Hematopoietic multipotent progenitor cell treated with erythropoietin and hydrocortisone succinate and interleukin-3 and kit ligand, for 4 days (in vitro differentiated cells): ENCODE measurements around the gene PPP2R2D.

ENCODE experiments used
- DNase-seq: peaks from one replicate; pipeline ENCODE4 v3.0.0-alpha.2; 2015

Gene PPP2R2D

GRCh38 chr10:131900350-131901152 is at the start of gene PPP2R2D:
Gene PPP2R2D, plus strand, starts transcription at chr10:131901008. Its CDS starts 141 bp downstream, at chr10:131901149.
- peak; percentile 97 for DNase-seq

GRCh38 chr10:131851346-131851745 is 49.5 kb upstream of the PPP2R2D start:
- peak; percentile 29 for DNase-seq

DNA sequence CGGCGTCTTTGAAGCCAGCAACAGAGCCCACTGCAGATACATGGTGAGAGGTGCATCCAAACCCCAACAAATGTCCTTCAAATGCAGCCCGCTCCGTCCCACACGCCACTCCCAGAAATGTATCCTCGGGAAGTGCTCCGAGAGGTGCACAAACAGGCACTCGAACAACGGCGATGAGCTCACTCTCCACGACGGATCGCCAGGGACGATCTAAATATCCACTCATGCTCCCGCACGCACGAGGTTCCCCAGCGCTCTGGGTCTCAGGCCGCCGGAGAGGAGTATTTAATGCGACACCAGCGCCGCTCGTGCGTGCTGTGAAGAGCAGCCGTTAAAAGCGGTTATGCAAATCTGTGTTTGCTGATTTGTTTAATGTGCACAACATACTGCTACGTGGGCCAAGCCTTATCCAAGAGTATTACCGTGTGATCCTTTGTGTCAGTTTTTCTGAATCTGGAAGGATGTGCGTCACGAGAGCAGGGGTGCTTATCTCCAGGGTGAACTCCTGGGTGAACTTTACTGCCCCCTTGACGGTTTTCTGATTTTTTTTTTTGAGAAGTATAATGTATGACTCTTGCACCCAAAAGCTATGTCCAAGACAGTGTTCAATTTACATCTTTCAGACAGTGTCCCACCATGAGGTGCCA is 48.5 kb upstream of the PPP2R2D start:
- no peak for DNase-seq

DNA sequence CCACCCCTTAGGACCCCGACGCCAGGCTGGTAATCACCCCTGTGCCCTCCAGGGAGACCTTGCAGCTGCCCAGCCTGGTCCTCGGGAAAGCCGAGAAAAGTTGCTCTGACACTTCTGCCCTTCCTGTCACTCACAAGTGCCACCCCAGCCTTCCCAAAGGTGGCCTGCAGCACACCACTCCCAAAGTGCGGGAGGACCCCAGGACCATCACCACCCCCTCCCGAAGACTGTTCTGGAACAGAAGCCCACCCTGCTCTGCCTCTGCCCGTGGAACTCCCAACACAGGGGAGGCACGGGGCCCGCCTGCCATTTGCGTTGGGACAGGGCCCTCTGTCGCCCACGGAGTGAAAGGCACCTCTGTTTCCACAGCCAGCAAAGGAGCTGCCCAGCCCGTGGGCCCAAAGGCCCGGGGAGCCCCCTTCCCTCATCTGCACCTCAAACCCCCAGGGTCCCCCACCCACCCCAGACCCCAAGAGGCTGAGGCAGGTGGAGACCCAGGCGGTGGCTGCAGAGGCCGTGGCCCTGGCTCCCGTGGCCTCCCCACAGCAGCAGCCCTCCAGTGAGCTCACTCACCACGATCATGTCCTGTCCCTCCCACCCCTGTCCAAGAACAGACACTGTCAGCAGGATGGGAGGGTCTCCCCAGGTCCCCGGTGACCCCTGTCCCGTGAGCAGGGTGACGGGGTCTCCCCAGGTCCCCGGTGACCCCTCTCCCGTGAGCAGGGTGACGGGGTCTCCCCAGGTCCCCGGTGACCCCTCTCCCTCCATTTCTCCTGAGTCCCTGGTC is 47.8 kb upstream of the PPP2R2D start:
- no peak for DNase-seq

DNA sequence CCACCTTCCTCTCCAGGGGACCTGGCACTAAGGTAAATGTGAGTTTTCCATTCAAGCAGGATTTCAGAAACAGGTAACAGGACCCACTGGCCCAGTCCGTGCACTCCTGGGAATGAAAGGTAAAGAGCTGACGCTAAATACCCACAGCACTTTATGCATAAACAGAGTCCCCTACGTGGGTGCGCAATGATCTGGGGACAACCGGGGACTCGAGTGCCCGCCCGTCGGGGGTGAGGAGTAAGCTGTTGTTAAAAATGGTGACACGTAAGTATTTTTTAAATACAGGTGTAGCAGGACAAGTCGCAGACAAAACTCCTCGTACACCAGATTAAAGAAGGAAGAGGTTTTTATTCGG is 47.2 kb upstream of the PPP2R2D start:
- no peak for DNase-seq

DNA sequence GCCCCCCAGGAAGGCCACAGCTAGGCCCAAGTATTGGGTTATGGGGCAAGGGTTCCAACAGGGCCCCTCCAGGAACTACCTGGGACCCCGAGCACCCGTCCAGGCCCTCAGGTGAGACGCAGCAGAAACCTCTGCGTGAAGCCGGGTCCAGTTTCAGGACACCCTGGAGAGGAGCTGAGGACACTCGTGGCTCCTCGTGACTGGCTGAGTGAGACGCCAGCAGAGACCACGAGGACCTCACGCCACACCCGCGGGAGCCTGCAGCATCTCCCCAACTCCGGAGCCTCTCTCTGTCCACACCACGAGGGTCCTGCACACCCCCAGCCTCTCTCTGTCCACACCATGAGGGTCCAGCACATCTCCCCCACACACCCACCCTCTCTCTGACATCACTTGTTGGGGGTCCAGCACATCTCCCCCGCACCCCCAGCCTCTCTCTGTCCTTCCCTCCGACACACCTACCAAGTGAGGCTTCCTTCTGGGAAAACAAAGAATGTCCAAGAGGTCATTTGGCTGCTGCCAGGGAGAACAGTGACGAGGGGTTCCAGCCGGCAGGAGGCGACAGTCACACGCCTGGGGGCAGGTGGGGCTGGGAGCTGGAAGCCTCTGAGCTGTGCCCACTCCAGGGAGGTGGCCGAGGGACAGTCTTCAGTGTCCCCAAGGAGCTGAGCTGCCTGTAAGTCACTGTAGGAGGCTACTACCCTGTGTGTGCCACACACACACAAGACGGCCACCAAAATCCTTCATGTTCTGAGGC is 46.1 kb upstream of the PPP2R2D start:
- no peak for DNase-seq

GRCh38 chr10:131855461-131856401 is 45.1 kb upstream of the PPP2R2D start:
- DNase-seq = no peak

- DNase-seq = no peak
Observed at GRCh38 chr10:131856441-131857094, 44.2 kb upstream of the PPP2R2D start.

- DNase-seq = no peak
Observed at GRCh38 chr10:131857156-131858117, 43.4 kb upstream of the PPP2R2D start.

- DNase-seq = no peak
Observed at GRCh38 chr10:131858118-131858515, 42.7 kb upstream of the PPP2R2D start.

DNA sequence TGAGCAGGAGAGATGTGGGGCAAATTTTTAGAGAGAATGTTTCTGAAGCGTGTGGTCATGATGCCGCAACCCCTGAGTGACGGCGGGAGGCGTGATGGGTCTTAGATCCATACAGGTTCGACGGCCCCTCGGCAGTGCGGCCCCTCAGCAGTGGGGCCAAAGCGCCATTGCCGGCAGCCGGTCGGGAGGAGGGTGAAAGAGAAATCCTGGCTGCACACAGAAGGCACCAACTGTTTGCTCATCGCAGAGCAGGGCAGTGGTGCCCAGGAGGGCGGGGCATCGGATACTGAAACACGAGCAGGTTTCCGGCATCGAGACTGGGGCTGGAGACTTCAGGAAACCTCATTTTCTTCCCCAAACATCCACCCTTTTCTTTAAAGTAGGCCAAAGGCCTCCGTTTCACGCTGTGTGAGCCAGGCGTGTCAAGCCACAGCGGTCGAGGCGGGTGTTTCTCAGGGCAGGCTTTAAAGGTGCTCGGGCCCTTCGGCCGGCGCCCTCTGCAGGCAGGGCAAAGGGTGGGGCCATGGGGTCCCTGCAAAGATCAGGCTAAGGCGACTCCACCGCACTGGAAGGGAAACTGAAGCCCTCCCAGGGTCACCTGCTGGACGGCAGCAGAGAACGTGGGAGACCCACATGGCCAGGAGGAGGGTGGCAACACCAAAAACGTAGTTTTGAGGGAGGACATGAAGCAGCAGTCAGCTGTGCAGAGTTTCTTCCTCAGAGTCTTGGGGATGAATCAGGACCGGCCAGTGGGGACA is 42.0 kb upstream of the PPP2R2D start:
- no peak for DNase-seq

DNA sequence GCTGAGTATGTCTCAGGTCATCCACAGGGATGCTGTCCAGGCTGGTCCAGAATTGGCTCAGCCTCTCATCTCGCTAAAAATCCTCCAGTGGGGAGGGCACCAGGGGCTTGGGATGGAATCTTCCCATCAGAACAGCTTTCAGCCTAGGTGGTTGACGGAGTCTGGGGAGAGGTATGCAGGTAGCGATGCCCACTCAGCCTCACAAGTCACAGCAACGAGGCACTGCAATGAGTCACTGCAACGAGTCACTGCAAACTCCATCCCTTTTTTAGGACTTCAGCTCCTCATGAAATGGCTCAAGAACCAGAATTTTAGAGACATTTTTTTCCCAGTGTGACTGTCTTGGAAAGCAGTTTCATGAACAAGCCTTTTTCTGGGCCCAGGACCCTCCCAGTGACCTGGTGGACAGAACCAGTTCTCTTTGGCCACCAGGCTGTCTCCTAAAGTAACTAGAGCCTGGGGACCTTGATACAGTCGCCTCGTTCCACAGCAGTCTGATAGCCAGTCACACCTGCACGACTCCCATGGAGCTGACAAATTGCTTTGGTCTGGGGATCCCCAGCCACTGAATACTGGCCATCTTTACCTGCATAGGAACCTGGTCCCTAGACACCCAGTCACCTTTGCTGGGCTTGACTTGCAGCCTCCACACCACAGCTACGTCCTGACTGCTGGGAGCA is 41.3 kb upstream of the PPP2R2D start:
- DNase-seq = no peak

- DNase-seq = no peak
Observed at GRCh38 chr10:131860311-131860710, 40.5 kb upstream of the PPP2R2D start.

DNA sequence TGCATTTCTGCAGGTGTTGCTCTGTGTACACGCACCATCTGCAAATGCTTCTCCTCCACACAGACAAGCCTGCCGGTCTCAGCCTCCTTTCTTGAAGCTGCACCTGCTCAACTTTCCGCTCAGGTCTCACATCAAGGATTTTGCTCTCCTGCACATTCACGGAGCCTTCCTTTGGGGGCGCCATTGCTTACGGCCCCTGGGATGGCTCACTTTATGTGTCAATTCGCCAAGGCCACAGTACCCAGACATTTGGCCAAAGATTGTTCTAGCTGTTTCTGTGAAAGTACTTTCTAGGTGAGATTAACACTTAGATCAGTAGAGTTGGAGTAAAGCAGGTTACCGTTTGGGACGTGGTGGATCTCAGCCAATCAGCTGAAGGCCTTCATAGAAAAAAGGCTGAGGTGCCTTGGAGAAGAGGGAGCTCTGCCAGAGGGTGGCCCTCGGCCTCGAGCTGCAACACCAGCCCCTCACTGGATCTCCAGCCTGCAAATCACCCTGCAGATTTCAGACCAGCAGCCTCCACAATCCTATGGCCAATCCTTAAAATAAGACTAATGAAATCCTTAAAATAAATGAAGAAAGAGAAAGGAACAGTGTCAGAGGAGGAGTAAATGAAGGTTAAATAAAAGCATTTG is 39.9 kb upstream of the PPP2R2D start:
- DNase-seq = no peak

DNA sequence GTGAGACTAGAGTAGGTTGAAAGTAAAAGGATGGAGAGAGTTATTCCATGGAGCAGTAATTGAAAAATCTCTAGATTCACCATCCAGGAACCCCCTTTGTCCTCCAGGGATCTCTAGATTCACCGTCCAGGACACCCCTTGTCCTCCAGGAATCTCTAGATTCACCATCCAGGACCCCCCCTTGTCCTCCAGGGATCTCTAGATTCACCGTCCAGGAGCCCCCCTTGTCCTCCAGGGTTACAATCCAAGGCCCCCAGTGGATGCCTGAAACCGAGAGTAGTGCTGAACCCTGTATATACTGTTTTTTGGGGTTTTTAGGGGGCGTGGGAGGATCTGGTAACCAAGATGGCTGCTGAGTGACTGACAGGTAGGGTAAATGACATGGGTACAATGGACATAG is 38.3 kb upstream of the PPP2R2D start:
- DNase-seq = no peak

DNA sequence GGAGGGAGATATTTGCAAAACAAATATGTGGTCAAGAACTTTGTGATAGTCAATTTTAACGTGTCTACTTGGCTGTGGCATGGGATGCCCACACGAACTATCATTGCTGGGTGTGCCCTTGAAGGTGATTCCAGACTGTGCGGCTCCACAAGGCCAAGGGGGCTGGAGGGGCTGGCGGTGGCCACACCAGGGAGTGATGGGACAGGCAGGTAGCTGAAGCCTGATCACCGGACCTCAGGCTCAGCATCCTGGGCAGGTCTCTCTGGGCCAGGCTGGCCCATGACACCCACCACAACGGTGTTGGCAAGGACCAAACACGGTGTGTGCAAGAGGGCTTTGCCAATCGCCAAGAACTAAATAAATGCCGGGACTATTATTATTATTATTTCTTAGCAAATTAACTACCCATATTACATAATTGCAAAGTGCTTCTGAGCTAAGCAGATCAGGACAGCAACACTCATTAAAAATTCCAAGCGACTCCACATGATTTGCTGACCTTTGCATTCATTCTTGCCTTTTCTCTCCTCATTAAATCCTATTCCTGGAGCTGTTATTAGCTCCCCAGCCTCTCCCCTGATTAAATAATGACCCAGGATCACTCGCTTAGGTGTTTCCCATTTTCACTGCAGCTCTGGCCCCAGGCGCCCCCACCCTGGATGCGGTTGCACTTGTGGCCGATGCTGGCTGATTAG is 35.4 kb upstream of the PPP2R2D start:
- DNase-seq = no peak

DNA sequence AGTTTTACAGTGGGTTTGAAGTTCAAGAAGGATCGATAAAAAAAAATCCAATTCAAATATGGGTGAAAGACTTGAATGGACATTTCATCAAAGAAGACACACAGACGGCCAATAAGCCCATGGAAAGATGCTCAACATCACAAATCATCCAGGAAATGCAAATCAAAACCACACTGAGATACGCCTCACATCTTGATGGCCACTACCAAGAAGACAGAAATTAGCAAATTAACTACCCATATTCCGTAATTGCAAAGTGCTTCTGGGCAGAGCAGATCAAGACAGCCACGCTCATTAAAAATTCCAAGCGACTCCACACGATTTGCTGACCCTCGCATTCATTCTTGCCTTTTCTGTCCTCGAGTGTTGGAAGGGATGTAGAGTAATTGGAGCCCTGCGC is 34.1 kb upstream of the PPP2R2D start:
- DNase-seq = no peak

DNA sequence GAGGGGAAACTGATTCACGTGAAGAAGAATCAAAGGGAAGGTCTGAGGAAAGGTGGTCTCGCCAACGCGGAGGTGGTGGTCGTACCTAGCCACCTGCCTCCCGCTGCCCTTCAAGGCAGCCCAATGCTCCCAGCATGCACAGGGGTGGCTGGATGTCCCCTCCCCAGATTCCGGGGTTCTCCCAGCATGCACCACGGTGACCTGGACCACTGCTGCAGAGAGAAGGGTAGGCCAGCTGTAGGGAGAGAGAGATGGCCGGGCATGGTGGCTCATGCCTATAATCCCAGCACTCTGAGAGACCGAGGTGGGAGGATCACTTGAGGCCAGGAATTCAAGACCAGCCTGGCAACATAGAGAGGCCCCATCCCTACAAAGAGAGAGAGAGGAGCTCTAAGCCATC is 32.4 kb upstream of the PPP2R2D start:
- no peak for DNase-seq
